NCI-H2107 treated with DMSO at 0.1 percent for 48 hours (cell line): Measurements from ENCODE around the gene ZMYND11.
"Not testable (repeated sequence)": the region's sequence is repeated elsewhere in the genome, so short reads cannot be mapped to it uniquely, and the experiment has no call there.

ENCODE experiments used
- DNase-seq: peaks from one replicate; lab custom pipeline; 2025; ENCODE audit not compliant: unreplicated experiment; lab: John Stamatoyannopoulos, UW

ZMYND11 gene

DNA sequence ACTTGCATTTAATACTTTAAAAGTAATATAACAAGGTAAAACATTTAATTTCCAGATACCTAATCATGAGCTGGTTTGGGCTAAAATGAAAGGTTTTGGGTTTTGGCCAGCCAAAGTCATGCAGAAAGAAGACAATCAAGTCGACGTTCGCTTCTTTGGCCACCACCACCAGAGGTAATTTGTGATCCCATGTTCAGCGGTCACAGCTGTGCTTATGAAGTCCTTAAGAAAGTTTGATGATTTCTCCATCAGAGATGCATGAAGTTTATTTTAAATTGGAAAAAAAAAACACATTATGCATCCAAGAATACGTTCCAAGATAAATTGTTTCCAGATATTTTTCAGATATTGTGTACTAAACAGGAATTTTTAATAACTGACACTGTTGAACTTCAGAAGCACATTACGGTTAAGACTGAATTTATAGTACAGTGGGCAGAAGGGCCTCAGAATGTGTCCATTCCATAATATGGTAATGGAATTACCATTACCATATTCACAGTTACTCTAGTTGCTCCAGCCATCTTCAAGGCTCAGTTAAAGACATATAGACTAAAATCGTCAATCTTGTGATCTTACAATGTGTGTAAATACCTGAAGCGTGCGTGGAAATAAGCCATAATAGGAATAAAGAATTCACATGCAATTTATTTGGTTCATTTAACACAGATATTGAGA, 106.8 kb downstream of the ZMYND11 start:
- no peak for DNase-seq

DNA sequence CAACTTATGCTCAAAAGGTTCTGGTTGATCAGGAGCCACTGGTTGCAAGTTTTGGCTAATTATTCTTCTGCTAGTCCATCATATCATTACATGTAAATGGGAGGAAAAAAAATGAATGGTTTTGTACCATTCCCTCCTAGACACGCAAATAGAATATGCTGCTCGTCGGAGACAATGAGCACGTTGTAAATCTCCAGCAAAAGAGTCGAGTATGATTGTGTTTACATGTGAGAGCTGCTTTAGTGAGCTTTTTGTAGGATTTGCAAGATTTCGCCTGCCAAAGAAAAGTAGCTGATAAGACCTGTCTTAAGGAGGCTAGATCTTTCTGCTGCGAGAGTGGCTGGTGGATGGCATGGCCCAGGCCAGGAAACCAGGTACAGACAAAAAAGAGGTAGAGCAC, 109.0 kb downstream of the ZMYND11 start:
- no peak for DNase-seq

- no peak for DNase-seq
Measured at GRCh38 chr10:246431-246830, 111.2 kb downstream of the ZMYND11 start.

GRCh38 chr10:247480-247879, 112.2 kb downstream of the ZMYND11 start:
- DNase-seq, result no peak

GRCh38 chr10:248307-248706, 113.1 kb downstream of the ZMYND11 start:
- no peak for DNase-seq

DNA sequence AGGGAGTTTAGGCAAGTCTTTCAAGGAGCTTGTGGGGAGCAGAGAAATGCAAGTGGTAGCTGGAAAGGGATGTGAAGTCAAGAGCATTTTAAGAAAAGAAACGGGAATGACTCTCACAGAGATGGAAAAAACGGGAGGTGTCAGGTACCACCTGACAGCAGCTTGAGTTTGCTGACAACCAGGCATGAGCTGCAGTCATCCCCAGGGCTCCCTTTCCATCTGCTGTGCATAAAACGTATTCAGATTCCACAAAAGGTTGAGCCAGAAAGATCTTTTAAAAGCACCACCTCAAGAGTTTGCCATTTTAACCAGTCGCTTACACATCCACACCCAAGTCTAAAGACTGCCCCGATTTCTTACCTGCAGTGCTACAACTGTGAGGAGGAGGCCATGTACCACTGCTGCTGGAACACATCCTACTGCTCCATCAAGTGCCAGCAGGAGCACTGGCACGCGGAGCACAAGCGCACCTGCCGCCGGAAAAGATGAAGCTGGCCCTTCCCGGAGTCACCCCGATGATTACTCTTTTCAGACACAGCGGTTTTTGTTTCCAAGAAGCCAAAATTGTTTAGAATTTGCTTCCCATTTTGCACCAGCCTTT, 116.8 kb downstream of the ZMYND11 start:
- no peak for DNase-seq

DNA sequence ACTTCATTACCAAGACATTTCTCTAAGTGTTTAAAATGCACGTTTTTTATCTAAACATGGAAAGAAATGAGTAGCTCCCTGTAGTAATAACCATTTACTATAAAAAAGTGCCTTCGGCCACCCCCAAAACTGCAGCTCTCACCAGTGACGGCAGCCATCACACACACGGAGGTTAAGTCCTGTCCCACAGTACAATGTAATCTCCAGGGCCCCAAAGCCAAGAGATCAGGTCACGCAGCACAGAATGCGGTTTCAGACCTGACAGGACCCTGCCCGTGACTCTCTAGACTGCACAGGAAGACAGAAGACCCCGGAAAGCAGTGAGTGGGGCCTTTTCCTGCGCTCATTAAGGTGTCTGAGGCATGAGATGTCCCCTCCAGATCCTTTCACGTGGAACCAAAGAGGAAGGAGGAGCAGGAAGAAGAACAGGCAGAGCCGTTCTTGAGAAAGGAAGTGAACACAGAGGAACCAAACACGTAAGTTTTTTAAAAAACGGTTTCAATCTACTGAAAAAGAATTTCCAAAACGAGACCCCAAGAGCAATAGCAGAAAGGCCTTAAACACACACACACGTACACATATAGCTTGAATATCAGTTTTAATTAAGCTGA, 125.7 kb downstream of the ZMYND11 start:
- no peak for DNase-seq

- not testable (repeated sequence) for DNase-seq
Measured at GRCh38 chr10:264160-265073, 129.2 kb downstream of the ZMYND11 start.

- not testable (repeated sequence) for DNase-seq
Measured at GRCh38 chr10:265074-265440, 129.8 kb downstream of the ZMYND11 start.

GRCh38 chr10:265816-266588, 130.7 kb downstream of the ZMYND11 start:
- DNase-seq, result not testable (repeated sequence)

GRCh38 chr10:266974-267425, 131.7 kb downstream of the ZMYND11 start:
- no peak for DNase-seq

DNA sequence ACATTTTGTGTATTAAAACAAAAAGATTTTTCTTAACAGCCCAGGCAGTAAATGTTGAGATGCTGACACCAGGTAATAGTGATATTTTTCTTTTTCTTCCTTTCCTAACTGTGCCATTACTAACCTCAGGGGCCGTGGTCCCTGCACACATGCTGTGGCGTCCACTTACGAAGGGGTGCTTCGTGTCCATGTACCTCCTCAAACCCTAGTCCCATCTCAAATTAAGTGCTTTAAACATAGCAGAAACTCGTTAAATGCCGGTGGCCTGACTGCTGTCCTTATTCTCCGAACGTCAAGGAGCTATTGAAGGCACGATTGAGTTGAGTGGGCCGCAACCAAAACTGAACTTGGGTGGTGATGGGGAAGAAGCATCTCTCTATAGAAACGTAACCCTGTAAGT, 132.4 kb downstream of the ZMYND11 start:
- DNase-seq, result no peak

GRCh38 chr10:269440-270074, 134.3 kb downstream of the ZMYND11 start:
- DNase-seq, result no peak

- no peak for DNase-seq
Measured at GRCh38 chr10:271201-271600, 135.9 kb downstream of the ZMYND11 start.

GRCh38 chr10:271722-272121, 136.5 kb downstream of the ZMYND11 start:
- DNase-seq, result no peak

DNA sequence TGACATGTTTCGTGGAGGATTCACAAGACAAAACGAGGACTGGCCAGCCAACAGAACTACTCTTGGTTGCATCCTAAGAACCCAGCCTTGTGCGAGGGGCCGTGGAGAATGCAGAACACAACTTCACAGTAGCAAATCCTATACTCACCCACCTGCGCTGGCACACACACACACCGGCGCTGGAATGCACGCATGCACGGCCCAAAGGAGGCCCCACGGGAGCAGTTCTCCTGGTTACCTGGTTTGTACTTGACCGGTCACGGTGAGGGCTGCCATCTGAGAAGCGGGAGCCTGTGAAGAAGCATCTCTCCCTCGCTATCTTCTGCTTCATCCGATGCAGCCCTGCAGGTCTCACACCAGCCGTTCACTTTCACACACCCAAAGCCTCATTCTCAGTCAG, 137.8 kb downstream of the ZMYND11 start:
- DNase-seq, result no peak

- DNase-seq, result no peak
Measured at GRCh38 chr10:274866-275265, 139.6 kb downstream of the ZMYND11 start.

- no peak for DNase-seq
Measured at GRCh38 chr10:275680-276079, 140.4 kb downstream of the ZMYND11 start.

- no peak for DNase-seq
Measured at GRCh38 chr10:277963-278362, 142.7 kb downstream of the ZMYND11 start.

DNA sequence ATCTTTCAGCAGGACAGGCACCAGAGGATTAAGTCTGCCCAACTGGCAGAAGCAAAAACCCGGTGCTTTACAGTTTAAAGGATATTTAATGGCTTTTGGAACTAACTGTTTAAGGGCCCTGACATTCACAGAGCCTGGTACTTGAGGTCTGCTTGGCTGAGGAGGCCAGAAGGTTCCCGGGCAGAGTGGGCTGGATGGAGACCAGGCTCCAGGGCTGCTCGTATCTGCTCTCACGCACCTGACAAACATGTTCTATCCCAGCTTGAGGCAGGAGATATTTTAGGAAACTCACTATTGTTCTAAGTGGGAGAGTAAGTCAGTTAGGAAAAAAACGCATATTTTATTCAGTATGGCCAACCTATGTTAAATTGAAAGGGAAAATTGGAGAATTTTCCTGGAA, 143.5 kb downstream of the ZMYND11 start:
- DNase-seq, result no peak
